HG02884 (cell line): Measurements from ENCODE around the gene DROSHA.

ENCODE experiments used
- ATAC-seq: cut with Tn5 transposase; IDR thresholded peaks from one replicate; pipeline ENCODE4 v1.9.1; 2021; ENCODE audit warnings: mild to moderate bottlenecking, moderate library complexity; ENCODE audit not compliant: unreplicated experiment

Gene DROSHA

DNA sequence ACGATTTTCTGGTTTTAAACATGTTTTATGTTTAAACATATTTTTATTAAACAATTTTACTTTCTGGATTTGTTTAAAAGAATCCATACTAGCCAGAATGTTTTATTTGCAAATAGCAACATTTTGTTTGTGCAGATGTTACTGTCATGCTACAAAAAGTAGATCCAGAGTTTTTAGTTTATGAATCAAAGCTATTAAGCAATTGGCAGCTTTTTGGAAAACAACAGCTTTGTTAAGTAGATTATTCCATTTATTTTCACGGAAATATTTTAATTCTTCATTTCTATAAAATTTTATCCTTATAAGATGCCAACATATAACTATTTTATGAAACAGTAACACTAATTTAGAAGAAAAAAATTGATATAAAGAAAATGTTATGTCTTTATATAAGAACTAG is 60.9 kb downstream of the DROSHA start:
- no peak for ATAC-seq

DNA sequence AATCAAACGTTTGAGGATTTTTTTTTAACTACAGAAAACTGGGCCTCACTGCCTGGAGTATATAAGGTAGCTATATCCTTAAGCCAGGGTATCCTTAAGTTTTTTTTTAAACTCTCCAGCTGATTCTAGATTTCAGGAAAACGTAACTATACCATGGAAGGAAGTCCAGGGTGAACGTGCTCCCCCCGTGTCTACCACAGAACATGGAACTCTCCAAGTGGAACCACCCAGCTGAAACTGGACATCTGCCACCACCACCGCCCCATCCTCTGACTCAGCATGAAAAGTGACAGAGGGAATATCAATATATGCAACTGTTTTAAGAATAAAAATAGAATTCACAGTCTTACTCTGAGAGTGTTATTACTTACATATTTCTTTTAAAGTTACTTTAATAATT is 61.3 kb downstream of the DROSHA start:
- ATAC-seq = no peak

DNA sequence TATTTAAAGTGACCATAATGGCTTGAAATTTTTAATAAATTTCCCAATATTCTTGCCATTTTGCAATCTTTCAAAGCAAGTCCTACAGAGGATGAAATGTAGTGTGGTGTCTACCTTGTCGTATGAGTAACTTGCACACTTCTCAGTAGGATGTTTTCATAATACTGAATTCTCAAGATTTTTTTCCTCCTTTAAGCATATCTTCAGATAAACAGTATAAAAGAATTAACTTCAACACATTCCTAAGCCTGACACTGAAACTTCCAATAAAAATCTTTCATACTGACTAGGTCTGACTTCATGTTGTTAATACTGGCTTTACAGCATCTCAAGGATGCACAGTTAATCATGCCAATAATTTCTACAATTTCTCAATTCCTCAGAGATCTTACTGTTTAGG is 62.0 kb downstream of the DROSHA start:
- no peak for ATAC-seq

DNA sequence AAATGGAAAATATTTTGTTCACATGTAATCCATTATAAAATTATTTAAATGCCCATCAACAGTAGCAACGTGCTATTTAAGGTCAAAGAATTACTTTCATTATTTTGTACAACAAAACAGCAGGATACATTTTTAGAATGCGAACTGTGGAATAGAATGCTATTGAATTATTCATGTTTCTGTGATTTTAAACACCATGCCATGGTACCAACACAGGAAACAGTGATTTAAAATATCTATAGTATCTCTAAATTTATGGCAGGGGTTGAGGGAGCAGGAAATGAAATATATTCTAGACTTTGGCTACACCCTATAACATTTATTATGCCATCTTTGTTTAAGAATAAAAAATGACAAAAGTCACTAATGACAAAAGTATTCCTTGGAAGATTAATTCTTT is 62.4 kb downstream of the DROSHA start:
- ATAC-seq = no peak

DNA sequence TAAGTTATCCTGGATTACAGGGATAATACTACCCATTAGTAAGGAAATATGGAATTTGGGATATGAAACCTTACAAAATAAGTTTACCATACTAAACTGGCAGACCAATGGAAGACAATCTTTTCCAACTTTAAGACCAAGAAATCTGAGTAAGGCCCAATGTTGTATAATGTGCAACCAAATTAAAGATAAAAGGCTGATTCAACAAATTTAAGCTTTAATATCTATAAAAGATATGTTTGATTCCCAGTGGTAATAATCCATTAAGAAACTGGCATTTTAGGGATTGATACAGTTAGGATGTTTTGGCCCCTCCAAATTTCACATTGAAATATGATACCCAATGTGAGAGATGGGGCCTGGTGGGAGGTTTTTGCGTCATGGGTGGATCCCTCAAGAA is 66.6 kb downstream of the DROSHA start:
- ATAC-seq = no peak

DNA sequence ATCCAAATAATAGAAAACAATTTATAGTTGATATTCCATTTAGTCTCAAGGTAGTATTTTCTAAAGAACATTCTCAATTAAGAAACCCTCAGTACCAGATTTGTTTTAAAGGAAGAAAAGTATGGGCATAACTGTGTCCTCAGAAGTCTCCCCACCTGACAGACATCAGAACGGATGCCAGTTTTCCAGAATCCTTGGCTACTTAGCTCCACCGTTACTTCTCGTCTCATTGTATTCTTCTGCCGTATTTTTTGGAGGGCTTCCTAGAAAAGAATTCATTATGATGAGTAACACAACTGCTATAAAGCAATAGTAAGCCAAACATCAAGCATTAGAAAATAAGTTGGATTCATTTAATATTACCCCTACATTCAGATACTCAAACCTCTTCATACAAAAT is 67.8 kb downstream of the DROSHA start:
- ATAC-seq = no peak

DNA sequence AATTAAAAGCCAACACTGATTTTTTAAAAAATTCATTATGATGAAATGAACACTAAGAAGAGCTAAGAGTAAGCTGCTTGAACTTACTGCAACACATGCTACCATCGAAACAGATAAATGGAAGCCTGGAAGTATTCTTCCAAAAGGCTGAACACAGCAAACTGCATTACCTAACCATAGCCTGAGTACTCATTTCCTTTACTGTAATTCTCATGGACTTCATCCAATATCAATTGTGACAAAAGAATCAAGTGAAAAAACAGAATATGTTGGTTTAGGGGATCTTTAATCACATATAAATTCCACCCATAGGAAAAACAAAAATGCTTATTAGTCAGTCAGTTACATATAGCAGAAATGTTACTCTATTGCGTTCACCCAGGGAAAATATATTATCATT is 68.5 kb downstream of the DROSHA start:
- no peak for ATAC-seq

DNA sequence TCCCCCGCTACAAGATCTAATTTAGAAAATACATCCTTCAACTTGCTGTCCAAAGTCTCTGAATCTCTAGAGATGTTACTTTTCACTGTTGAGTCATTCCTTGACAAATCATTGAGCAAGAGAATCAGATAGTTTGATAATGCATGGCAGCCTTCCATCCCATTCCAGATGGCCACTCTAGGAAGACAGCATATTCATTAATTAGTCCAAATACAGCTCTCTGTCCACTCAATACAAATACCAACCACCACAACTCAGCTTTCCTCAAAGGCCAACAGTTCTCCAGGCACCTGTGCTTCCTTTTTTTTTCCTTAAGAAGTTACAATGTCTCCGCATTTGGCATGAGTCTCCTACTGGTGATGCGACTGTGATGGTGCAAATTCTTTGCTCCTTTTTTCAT is 72.3 kb downstream of the DROSHA start:
- no peak for ATAC-seq

DNA sequence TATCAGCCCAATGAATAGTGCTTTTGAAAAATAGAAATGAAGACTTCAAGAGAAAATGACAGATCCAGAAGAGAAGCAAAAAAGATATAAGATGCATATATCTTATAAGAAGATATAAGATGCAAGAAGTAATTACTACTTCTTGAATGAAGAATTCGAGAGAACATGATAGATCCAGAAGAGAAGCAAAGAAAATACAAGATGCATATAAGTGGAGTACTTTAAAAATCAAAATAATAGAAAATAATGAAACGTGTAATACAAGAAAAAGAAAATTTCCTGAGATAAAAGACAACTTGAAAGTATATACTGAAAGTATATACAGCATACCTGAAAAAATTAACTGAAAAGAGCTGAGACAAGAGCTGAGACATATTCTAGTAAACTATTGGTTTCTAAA is 76.7 kb downstream of the DROSHA start:
- no peak for ATAC-seq

DNA sequence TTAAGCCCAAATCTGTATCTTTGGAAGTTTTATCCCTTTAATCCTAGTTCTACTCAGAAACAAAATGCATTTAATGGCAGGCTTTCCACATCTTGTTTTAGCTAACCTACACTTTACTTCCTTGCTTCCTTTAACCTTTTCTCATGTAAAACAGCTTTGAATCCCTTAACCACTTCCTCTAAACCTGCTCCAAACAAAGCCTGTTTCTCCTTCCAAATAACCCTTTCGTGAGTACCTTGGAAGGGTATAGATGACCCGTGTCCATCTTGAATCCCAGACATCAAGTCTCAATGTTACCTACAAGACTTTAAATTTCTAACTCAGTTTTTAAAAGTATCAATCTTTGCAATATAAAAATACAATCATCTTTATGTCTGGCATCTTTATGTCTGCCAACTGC is 78.4 kb downstream of the DROSHA start:
- no peak for ATAC-seq

DNA sequence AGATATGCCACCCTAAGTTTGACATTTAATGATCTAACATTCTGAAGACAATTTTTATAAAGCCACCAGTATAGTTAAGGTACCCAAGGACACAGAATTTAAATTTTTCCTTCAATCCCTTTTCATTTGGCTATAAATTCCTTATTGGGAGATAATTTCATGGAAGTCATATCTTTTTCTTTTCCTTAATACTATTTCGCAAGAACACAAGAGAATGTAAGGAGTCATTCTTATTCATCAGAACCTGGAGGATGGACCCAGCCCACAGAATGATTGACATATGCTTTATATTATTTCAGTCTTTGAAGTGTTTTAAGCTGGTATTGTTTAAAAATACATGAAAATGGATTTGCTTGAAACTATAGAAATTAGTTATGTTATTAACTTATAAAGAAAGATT is 79.6 kb downstream of the DROSHA start:
- ATAC-seq = no peak

DNA sequence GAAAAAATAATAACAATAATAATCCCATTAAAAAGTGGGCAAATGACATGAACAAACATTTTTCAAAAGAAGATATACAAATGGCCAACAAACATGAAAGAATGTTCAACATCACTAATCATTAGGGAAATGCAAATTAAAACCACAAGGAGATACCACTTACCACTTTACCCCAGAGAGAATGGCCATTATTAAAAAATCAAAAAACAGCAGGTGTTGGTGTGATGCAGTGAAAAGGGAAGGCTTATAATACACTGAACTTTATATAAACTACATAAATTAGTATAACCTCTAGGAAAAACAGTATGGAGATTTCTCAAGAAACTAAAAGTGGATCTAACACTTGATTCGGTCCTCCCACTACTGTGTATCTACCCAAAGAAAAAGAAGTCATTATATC is 81.9 kb downstream of the DROSHA start:
- no peak for ATAC-seq

DNA sequence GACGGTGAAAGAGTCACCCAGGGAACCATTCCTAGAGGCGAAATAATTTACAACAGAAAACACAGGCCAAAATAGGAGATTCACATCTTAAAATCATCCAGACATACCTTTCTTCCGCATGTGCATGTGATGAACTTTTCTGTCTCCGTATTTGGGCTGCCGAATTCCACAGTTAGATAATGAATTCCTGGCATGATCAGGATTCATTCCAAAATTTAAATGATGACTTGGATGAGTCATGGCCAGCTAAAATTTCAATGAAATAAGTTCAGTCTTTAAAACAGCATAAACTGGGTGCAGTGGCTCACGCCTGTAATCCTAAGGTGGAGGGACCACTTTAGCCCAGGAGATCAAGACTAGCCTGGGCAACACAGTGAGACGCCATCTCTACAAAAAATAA is 82.7 kb downstream of the DROSHA start:
- no peak for ATAC-seq

DNA sequence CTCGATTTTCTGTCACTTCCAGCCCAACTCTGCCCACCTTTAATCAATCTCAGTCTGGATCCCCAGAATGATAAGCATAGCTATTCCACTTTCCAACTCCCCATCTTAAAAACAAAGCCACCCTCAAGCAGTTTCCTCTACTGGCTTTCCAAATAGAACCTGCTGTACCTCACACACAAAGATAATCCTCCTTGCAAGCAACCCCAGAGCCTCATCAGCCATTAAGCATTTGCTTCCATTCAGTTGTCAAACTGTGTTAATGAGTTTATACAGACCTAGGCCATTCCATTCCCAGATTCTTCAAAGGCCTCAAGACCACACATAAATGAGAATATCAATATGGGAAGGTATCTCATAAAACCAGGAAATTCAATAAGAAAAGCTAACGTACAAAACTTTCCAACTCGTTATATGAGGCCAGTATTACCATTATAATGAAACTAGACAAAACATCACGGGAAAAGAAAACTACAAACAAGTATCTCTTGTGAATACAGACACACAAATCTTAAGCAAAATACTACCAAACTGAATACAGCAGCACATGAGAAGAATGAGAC is 86.8 kb downstream of the DROSHA start:
- ATAC-seq = no peak

DNA sequence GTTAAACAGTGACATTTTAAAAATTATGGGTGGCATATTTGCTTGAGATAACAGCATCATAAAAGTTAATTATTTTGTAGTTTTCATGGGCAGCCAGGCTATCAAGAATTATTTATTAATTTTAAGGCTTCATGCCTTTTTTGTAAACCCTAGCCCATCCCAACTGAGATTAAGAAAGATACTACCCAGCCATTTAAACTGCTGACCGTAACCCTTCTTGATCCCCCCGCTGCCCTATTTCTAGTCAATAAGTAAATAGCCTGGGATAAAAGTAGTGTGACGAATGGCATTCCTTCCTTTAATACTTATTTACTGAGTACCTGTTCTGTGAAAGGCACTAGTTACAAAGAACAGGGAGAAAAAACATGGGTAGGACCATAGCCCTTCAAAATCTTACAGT is 88.3 kb downstream of the DROSHA start:
- no peak for ATAC-seq

DNA sequence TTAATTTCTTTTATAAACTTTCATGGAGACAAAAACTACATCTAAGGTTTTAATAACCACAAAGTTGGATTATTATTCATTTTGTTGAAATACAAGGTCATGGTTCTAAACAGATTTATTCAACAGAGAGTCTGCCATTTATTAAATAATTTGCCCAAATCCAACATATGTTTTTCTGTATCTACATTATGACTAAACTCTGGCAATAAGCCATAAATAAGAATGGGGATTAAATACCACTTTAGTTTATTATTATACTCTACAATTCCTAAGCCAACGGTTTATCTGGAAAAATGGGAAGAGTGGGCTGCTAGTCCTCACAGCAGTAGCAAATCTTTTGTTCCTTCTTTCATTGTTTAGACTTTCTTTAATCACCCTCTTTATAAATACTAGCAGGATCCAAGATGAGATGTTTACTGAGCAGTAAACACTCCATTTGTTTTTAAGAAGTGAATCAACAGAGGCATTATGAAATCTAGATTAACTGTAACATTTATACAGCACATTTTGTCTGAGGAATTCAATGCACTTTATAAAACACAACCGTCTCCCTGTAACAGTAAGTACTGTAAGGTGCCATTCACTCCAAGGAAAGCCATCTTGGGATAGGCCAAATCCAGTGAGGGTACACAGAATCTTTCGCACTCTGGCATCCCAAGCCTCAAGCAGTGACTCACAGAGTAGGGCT is 89.7 kb downstream of the DROSHA start:
- ATAC-seq = no peak

DNA sequence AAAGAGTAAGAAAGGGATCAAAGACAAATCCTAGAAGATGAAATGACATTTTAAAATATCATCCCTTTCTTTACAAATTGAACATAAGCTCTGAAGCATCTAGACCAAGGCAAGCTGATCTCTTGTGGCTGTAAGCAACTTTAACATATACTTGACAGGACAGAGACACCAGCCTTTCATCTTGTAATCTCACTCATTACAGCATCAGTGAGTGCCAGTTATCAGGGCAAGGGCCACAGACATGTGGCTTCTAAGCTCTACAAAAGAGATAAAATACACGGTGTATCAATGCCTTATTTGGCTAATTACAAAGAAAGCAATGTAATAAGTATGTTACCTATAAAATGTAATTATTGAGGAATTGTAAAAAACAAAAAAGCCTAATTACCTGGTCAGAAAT is 95.0 kb downstream of the DROSHA start:
- ATAC-seq = no peak

DNA sequence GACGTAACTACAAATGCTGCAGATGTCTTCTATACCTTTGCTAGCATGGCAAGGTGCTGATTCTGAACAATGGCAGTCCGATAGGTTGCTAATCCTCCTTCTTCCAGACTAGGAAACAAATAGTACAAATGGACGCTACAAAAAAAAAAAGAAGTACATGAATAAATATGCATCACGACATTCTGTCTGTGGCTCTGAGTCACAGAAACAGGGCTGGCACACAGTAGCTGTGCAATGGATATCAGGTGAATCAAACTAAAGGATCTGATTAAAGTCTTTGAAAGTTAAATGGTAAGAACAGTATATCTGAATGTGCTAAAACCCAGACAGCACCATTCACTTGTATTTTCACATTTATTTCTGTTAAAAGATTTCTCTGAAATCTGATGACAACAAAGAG is 96.2 kb downstream of the DROSHA start:
- no peak for ATAC-seq

DNA sequence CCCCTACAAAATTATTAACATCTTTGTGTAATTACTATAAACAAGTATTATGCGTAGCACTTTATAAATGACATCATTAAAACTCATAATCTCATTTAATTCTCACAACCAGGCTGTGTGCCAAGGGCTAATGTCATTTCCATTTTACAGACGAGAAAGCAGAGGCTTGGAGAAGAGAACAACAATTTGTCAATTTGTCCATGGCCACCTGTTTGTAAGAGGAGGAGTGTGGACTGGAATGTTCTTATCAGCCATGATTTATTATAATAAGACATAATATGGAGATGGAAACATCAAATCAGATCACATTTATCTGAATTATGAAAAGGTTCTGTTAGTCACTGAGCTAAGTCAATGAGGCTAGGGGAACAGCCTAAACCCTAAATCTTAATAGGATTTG is 97.0 kb downstream of the DROSHA start:
- ATAC-seq = no peak

DNA sequence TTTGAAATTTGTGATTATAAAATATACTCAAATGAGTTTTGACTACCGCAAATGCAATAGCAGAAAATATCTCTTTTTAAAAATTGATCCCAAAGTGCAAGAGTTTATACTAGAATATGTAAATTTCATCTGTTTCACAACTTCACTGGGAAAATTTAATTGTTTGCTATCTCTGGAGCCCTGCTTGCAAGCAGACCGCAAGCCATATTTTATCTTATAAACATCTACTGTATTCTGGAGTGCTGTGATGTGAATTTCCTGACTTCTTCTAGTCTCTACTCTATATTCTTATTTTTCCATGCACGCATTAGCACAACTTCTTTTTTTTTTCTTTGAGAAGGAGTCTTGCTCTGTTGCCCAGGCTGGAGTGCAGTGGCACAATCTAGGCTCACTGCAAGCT is 98.7 kb downstream of the DROSHA start:
- ATAC-seq = no peak

DNA sequence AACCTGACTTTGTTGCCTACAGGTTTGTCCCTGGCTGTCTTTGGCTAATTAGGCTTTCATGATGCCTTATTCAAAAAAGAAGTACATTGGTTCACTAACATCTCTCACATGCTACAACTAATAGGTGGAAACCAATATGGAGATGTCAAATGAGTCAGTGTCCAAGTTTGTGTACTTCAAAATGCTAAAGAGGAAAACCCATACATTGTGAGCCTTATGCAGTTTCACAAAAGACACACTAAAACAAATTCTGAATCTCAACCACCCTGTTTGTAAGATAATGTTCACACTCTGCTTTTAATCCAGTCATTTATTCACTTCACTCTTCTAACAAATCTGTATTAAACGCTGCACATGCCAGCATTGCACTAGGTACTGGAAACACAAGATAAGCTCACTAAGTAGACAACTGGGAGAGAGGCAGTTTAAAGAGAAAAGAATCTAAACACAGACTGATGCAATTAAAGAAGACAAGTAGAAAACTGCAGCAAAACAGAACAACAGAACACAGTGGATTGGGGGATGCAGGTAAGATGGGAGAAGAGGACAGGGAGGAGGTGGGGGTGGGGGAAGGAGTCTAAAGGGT is 104.1 kb downstream of the DROSHA start:
- no peak for ATAC-seq

DNA sequence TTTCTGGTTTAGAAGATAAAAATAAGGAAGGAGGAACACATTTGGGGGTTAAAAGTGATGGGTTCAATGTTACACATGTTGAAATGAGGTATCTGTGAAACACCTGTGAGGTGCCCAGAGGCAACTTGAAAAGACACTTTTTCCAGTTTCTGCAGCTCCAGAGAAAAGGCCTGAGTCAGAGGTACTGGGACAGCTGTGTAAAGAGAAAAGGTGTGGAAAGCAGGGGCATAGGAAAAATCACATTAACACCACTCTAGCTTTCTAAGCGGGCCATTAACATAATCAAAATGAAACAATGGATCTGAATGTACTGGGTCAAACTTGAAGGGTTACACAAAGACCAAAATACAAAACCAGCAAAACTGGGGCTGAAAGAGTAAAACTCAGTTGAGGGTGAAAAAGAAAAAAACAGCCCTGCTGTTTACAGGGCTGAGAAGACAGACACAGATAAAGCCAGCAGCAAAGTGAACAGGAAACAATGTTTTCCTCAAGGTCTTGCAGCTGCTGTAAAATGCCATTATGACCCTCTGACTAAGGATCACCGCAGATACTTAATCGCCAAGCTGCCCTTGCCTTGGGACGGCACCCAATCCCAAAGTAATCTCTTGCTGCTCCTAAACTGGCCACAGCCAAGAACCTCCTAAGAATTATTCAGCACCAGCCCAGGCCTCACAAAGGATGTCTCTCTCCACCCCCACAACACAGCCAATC is 104.7 kb downstream of the DROSHA start:
- no peak for ATAC-seq
